Measurements from ENCODE around the gene KRTAP12-4. TPM values are rescaled to one million over a fixed set of nuclear protein-coding genes. Genes with fewer than 3 reads are reported as not detected.

The KRTAP12-4 gene
- total and polyA plus RNA-seq, 9 of the 15 experiments (the other 6 are each of a cell fraction or from before 2014, with no cell fraction given), result not detected

DNA sequence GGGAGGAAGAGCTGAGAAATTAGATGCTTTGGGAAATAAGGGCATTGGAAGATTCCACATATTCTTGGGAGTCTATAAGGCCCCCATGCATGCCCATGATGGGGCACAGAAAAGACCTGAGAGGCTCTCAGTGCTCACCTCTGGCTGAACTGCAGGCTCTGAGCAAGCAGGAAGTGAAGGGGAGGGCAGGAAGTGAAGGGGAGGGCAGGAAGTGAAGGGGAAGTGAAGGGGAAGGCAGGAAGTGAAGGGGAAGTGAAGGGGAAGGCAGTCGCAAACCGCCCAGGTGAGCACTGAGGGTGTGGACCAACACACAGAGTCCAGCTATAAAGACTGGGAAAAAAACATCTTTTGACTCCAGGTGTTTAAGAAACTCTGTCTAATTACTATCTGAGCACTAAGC, 24.0 kb downstream of the KRTAP12-4 start:
- Histone ChIP-seq H3K9me3 (replicated peaks; ENCODE audit: control insufficient read depth, insufficient read depth, low read depth, low read length) (peaks cover 5% of the 10 kb centered on the region; the same call in 1 of the 2 replicates), H3K79me2 (ENCODE audit: control insufficient read depth, insufficient read depth, low read length) (no peaks in the 10 kb centered on the region), H3K9me1 (ENCODE audit: control insufficient read depth, insufficient read depth, low read length) (no peaks in the 10 kb centered on the region), H3K36me3 (ENCODE audit: control insufficient read depth, insufficient read depth, low read length) (no peaks in the 10 kb centered on the region), H3K27ac (ENCODE audit: extremely low read depth, low read depth, low read length) (no peak overlapping the region), H3K27me3 (ENCODE audit: control insufficient read depth in 2 of 2, insufficient read depth in 2 of 2, low read length in 2 of 2) (peaks cover 0 to 6% of the 10 kb centered on the region in 2 experiments; a peak in 1 of 5 replicates), H3K9ac (ENCODE audit: insufficient read depth in 1 of 2, low read depth in 2 of 2, low read length in 2 of 2) (no peak overlapping the region), H3K4me1 (replicated peaks in 1 of 2; ENCODE audit: control insufficient read depth in 2 of 2, insufficient read depth in 2 of 2, low read length in 2 of 2) (no peaks in the 10 kb centered on the region), H2AFZ (ENCODE audit: low read depth, low read length) (no peak overlapping the region), H3K4me3 (no peak overlapping the region), H3K4me2 (ENCODE audit: insufficient read depth, low read length) (no peak overlapping the region), H4K20me1 (replicated peaks; ENCODE audit: control insufficient read depth, insufficient read depth, low read length) (no peaks in the 10 kb centered on the region)
- POLR2A ChIA-PET, result interaction anchor here (0.7 kb wide), 1 partner anchor 113 kb away, joined by 3 read pairs; no protein-coding TSS in a partner anchor
- no TSS peak for BruUV-seq (replicated peaks)
- no peak for DNase-seq (ENCODE audit: extremely low read depth in 1 of 4, low spot score in 3 of 4)
- WGBS (ENCODE audit: insufficient coverage, low coverage, missing lambda C conversion rate), result 21% methylated on average over 2 of the region's 2 CpGs
- no peak for ATAC-seq
- in situ Hi-C loops (cut with MboI), result no loop called here
- intact Hi-C loops (cut with micrococcal nuclease), result no loop called here
- no peak for FAIRE-seq
- CTCF ChIA-PET (ENCODE audit: low intra/inter-chr PET ratio), result no interaction called here
- TF ChIP-seq, protein P1, sequence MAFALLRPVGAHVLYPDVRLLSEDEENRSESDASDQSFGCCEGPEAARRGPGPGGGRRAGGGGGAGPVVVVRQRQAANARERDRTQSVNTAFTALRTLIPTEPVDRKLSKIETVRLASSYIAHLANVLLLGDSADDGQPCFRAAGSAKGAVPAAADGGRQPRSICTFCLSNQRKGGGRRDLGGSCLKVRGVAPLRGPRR (CRISPR knock-in tag; IDR thresholded peaks at IDR 0.05), result no peak
- TF ChIP-seq ZNF408 (CRISPR knock-in tag; IDR thresholded peaks at IDR 0.05; ENCODE audit: low read depth) (no peak), XRCC4 (IDR thresholded peaks at IDR 0.05; ENCODE audit: extremely low read depth, insufficient read depth, insufficient read length) (no peak), CREB1 (IDR thresholded peaks at IDR 0.05) (no peak), CREB1 (CRISPR knock-in tag; IDR thresholded peaks at IDR 0.05) (no peak), NFIC (IDR thresholded peaks at IDR 0.05) (no peak), RAD51 (IDR thresholded peaks at IDR 0.05; ENCODE audit: borderline replicate concordance, low read depth) (no peak), ZFPM2 (CRISPR knock-in tag; IDR thresholded peaks at IDR 0.05) (no peak), RFX7 (CRISPR knock-in tag; IDR thresholded peaks at IDR 0.05) (no peak), ZNF655 (CRISPR knock-in tag; IDR thresholded peaks at IDR 0.05) (no peak), E2F5 (CRISPR knock-in tag; IDR thresholded peaks at IDR 0.05) (no peak), ZNF766 (CRISPR knock-in tag; conservative IDR thresholded peaks at IDR 0.05) (no peak), BCOR (IDR thresholded peaks at IDR 0.05) (no peak)
- TF ChIP-seq, protein P2, sequence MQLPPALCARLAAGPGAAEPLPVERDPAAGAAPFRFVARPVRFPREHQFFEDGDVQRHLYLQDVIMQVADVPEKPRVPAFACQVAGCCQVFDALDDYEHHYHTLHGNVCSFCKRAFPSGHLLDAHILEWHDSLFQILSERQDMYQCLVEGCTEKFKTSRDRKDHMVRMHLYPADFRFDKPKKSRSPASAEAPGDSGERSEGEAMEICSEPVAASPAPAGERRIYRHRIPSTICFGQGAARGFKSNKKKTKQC (CRISPR knock-in tag; IDR thresholded peaks at IDR 0.05), result no peak
- TF ChIP-seq, protein P3, sequence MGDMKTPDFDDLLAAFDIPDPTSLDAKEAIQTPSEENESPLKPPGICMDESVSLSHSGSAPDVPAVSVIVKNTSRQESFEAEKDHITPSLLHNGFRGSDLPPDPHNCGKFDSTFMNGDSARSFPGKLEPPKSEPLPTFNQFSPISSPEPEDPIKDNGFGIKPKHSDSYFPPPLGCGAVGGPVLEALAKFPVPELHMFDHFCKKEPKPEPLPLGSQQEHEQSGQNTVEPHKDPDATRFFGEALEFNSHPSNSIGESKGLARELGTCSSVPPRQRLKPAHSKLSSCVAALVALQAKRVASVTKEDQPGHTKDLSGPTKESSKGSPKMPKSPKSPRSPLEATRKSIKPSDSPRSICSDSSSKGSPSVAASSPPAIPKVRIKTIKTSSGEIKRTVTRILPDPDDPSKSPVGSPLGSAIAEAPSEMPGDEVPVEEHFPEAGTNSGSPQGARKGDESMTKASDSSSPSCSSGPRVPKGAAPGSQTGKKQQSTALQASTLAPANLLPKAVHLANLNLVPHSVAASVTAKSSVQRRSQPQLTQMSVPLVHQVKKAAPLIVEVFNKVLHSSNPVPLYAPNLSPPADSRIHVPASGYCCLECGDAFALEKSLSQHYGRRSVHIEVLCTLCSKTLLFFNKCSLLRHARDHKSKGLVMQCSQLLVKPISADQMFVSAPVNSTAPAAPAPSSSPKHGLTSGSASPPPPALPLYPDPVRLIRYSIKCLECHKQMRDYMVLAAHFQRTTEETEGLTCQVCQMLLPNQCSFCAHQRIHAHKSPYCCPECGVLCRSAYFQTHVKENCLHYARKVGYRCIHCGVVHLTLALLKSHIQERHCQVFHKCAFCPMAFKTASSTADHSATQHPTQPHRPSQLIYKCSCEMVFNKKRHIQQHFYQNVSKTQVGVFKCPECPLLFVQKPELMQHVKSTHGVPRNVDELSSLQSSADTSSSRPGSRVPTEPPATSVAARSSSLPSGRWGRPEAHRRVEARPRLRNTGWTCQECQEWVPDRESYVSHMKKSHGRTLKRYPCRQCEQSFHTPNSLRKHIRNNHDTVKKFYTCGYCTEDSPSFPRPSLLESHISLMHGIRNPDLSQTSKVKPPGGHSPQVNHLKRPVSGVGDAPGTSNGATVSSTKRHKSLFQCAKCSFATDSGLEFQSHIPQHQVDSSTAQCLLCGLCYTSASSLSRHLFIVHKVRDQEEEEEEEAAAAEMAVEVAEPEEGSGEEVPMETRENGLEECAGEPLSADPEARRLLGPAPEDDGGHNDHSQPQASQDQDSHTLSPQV (IDR thresholded peaks at IDR 0.05), result no peak
- TF ChIP-seq, protein P4, sequence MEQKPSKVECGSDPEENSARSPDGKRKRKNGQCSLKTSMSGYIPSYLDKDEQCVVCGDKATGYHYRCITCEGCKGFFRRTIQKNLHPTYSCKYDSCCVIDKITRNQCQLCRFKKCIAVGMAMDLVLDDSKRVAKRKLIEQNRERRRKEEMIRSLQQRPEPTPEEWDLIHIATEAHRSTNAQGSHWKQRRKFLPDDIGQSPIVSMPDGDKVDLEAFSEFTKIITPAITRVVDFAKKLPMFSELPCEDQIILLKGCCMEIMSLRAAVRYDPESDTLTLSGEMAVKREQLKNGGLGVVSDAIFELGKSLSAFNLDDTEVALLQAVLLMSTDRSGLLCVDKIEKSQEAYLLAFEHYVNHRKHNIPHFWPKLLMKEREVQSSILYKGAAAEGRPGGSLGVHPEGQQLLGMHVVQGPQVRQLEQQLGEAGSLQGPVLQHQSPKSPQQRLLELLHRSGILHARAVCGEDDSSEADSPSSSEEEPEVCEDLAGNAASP (IDR thresholded peaks at IDR 0.05), result no peak
